A673 (cell line): ENCODE results near the gene ABCD3.

ENCODE experiments used
- CTCF ChIP-seq: fragments of 300-800, 200-600 bp; sonication (generic); conservative IDR thresholded peaks from 2 replicates; pipeline ENCODE4 v1.5.1; 2017; ENCODE audit warnings: low read depth, mild to moderate bottlenecking, antibody characterized with exemption, low read length, moderate library complexity, mixed read lengths
- EZH2 ChIP-seq: fragments of 200-600 bp; sonication (generic); IDR thresholded peaks from 2 replicates; pipeline ENCODE4 v1.6.1; 2017; ENCODE audit warnings: borderline replicate concordance, low read depth, mild to moderate bottlenecking, mixed read lengths, antibody characterized with exemption, low read length; ENCODE audit not compliant: poor library complexity, severe bottlenecking

- no peak for TF ChIP-seq EZH2
- TF ChIP-seq CTCF, result no peak
Observed at GRCh38 chr1:94512816-94513215, 94.6 kb downstream of the ABCD3 start.
